ENCODE measurements around the gene CD109.
"Not testable (repeated sequence)": the region's sequence is repeated elsewhere in the genome, so short reads cannot be mapped to it uniquely, and the experiment has no call there.

CD109 gene

GRCh38 chr6:73695619-73696421 lies at the start of gene CD109:
Gene CD109 (plus strand): TSS chr6:73696203. CDS start chr6:73696216, 13 bp downstream.
- in situ Hi-C loops (cut with MboI; ENCODE audit: low pct_unique_long_range_greater_than_20kb, low sequenced_read_pairs): no loop called here
- DNase-seq: peak; percentile 77

- no peak for DNase-seq
- in situ Hi-C loops (cut with MboI; ENCODE audit: low pct_unique_long_range_greater_than_20kb, low sequenced_read_pairs): no loop called here
Measured at GRCh38 chr6:73648166-73648565, 47.8 kb upstream of the CD109 start.

GRCh38 chr6:73649783-73650182 lies 46.2 kb upstream of the CD109 start:
- in situ Hi-C loops (cut with MboI; ENCODE audit: low pct_unique_long_range_greater_than_20kb, low sequenced_read_pairs): no loop called here
- no peak for DNase-seq

GRCh38 chr6:73652637-73653570 lies 43.1 kb upstream of the CD109 start:
- in situ Hi-C loops (cut with MboI; ENCODE audit: low pct_unique_long_range_greater_than_20kb, low sequenced_read_pairs): no loop called here

GRCh38 chr6:73653571-73654424 lies 42.2 kb upstream of the CD109 start, which contains the start of gene SLC17A5:
Gene SLC17A5 (minus strand): TSS chr6:73653992. CDS start chr6:73653886, 106 bp downstream.
- peak; percentile 94 for DNase-seq
- in situ Hi-C loops (cut with MboI; ENCODE audit: low pct_unique_long_range_greater_than_20kb, low sequenced_read_pairs): no loop called here

More at GRCh38 chr6:73652637-73653570, 43.1 kb upstream of the CD109 start:
- DNase-seq: peak; percentile 81

- in situ Hi-C loops (cut with MboI; ENCODE audit: low pct_unique_long_range_greater_than_20kb, low sequenced_read_pairs): no loop called here
- DNase-seq: no peak
Measured at GRCh38 chr6:73655341-73655917, 40.6 kb upstream of the CD109 start.

- in situ Hi-C loops (cut with MboI; ENCODE audit: low pct_unique_long_range_greater_than_20kb, low sequenced_read_pairs): no loop called here
Measured at GRCh38 chr6:73656531-73657145, 39.4 kb upstream of the CD109 start.

GRCh38 chr6:73657201-73657600 lies 38.8 kb upstream of the CD109 start:
- in situ Hi-C loops (cut with MboI; ENCODE audit: low pct_unique_long_range_greater_than_20kb, low sequenced_read_pairs): no loop called here

More at GRCh38 chr6:73656531-73657145, 39.4 kb upstream of the CD109 start:
- no peak for DNase-seq

GRCh38 chr6:73664701-73665100 lies 31.3 kb upstream of the CD109 start:
- DNase-seq: no peak
- in situ Hi-C loops (cut with MboI; ENCODE audit: low pct_unique_long_range_greater_than_20kb, low sequenced_read_pairs): no loop called here

More at GRCh38 chr6:73657201-73657600, 38.8 kb upstream of the CD109 start:
- DNase-seq: no peak

GRCh38 chr6:73665686-73666319 lies 30.2 kb upstream of the CD109 start:
- DNase-seq: no peak
- in situ Hi-C loops (cut with MboI; ENCODE audit: low pct_unique_long_range_greater_than_20kb, low sequenced_read_pairs): no loop called here

- in situ Hi-C loops (cut with MboI; ENCODE audit: low pct_unique_long_range_greater_than_20kb, low sequenced_read_pairs): no loop called here
- DNase-seq: no peak
Measured at GRCh38 chr6:73666393-73666792, 29.6 kb upstream of the CD109 start.

GRCh38 chr6:73667798-73668197 lies 28.2 kb upstream of the CD109 start:
- in situ Hi-C loops (cut with MboI; ENCODE audit: low pct_unique_long_range_greater_than_20kb, low sequenced_read_pairs): no loop called here
- DNase-seq: no peak

- no peak for DNase-seq
- in situ Hi-C loops (cut with MboI; ENCODE audit: low pct_unique_long_range_greater_than_20kb, low sequenced_read_pairs): no loop called here
Measured at GRCh38 chr6:73669005-73669404, 27.0 kb upstream of the CD109 start.

- DNase-seq: peak; percentile 49
- in situ Hi-C loops (cut with MboI; ENCODE audit: low pct_unique_long_range_greater_than_20kb, low sequenced_read_pairs): no loop called here
Measured at GRCh38 chr6:73671911-73672685, 23.9 kb upstream of the CD109 start.

GRCh38 chr6:73675466-73676098 lies 20.4 kb upstream of the CD109 start:
- in situ Hi-C loops (cut with MboI; ENCODE audit: low pct_unique_long_range_greater_than_20kb, low sequenced_read_pairs): no loop called here
- DNase-seq: peak; percentile 76

GRCh38 chr6:73679009-73679408 lies 17.0 kb upstream of the CD109 start:
- in situ Hi-C loops (cut with MboI; ENCODE audit: low pct_unique_long_range_greater_than_20kb, low sequenced_read_pairs): no loop called here
- DNase-seq: no peak

GRCh38 chr6:73679846-73680245 lies 16.2 kb upstream of the CD109 start:
- DNase-seq; in situ Hi-C loops (cut with MboI; ENCODE audit: low pct_unique_long_range_greater_than_20kb, low sequenced_read_pairs): not testable (repeated sequence)
